NB4 (cell line): ENCODE data around the gene ACTRT3.
A peak's percentile ranks its signal among the peaks of the same experiment; 100 is the strongest.
"Not testable (repeated sequence)": the region's sequence is repeated elsewhere in the genome, so short reads cannot be mapped to it uniquely, and the experiment has no call there.

ENCODE experiments used
- DNase-seq: peaks from one replicate; pipeline ENCODE4 v3.0.0; 2010; ENCODE audit warnings: low read depth
- H3K4me3 ChIP-seq: one replicate; pipeline ENCODE4 v1.5.1; 2011; ENCODE audit warnings: mild to moderate bottlenecking, low read depth, low read length, moderate library complexity
- MYC ChIP-seq: IDR thresholded peaks from 2 replicates; pipeline ENCODE4 v1.6.1; 2011; ENCODE audit warnings: low read depth, low read length
- POLR2A ChIP-seq: IDR thresholded peaks from 2 replicates; pipeline ENCODE4 v1.6.1; 2011; ENCODE audit warnings: mild to moderate bottlenecking; ENCODE audit not compliant: insufficient read length; ENCODE audit errors: extremely low read depth
- TF ChIP-seq, protein P1 (sequence below): IDR thresholded peaks from 2 replicates; pipeline ENCODE4 v1.6.1; 2011; ENCODE audit warnings: low read depth, low read length
- TF ChIP-seq, protein P2 (sequence below): IDR thresholded peaks from one replicate; pipeline ENCODE4 v1.5.1; 2012; ENCODE audit warnings: low read depth, low read length

ACTRT3 gene

DNA sequence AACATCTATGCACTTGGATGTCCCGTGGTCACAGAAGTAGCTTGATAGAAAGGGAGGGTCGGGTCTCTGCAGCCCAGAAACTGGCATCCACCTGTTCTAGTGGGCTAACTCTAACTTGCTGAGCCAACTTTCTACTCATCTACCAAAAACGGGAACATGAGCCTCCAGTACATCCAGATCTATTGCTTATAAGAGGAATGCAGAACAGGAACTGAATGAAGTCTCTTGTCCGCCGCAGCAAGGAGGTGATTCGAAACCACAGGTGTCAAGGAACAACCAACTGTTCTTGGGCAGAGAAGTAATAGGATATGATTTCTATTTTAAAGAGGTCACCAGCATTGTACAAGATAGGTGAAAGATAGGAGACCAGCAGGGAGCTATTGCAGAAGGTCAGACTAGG, 22.4 kb downstream of the ACTRT3 start:
- TF ChIP-seq POLR2A: no peak
- TF ChIP-seq, protein P1, sequence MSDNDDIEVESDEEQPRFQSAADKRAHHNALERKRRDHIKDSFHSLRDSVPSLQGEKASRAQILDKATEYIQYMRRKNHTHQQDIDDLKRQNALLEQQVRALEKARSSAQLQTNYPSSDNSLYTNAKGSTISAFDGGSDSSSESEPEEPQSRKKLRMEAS: no peak
- TF ChIP-seq, protein P2, sequence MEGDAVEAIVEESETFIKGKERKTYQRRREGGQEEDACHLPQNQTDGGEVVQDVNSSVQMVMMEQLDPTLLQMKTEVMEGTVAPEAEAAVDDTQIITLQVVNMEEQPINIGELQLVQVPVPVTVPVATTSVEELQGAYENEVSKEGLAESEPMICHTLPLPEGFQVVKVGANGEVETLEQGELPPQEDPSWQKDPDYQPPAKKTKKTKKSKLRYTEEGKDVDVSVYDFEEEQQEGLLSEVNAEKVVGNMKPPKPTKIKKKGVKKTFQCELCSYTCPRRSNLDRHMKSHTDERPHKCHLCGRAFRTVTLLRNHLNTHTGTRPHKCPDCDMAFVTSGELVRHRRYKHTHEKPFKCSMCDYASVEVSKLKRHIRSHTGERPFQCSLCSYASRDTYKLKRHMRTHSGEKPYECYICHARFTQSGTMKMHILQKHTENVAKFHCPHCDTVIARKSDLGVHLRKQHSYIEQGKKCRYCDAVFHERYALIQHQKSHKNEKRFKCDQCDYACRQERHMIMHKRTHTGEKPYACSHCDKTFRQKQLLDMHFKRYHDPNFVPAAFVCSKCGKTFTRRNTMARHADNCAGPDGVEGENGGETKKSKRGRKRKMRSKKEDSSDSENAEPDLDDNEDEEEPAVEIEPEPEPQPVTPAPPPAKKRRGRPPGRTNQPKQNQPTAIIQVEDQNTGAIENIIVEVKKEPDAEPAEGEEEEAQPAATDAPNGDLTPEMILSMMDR: no peak
- TF ChIP-seq MYC: no peak
- peak; percentile 11 for DNase-seq
- no peak overlapping the region for H3K4me3 ChIP-seq

DNA sequence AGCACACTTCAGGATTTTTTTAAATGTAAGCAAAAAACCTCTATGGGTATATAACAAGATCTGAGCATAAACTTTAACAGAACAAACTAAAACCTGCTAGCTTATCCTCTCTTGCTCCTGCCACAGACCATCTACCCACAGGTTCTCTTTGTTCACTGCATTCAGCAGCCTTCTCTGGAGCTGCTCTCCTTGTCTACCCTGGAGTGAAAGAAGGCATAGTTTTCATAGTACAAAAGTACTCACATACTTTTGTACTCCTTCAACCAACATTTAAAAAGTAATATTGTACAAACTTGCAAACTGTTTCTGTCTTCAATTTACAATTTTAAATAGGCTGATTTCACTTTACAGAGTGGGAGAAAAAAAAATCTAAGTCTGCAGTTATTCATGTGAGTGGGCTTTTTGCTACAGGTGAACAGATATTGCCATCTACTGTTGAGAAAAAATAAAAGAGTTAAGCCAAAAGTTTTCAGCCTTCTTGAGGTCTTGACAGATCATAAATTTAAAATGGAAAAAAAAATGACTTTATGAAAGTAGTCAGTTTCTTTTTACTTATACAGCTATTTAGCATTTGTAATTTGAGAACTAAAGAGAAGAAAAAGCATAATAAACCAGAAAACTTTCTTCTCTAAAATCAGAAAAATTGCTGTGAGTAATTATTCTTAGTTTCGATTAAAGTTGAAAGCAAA, 24.9 kb downstream of the ACTRT3 start:
- no peak overlapping the region for H3K4me3 ChIP-seq

DNA sequence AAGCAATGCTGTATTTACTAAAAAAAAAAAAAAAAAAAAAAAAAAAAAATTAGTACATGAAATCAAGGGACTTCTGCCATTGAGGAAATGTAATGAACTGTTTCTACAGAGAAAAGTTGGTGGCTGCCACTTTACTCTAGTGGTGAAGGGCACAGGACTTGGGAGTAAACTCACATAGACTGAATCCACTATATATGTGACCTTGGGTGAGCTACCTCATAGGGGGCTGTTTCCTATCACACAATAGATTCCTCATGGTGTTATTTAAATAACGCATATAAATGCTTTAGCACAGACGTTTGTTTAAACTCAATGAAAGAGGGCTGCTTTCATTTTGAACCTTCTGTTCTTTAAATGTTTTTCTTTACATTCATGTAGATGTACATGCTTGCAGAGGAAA, 30.3 kb downstream of the ACTRT3 start:
- TF ChIP-seq, protein P2: no peak
- TF ChIP-seq POLR2A: no peak
- TF ChIP-seq, protein P1: no peak
- no peak for TF ChIP-seq MYC
- H3K4me3 ChIP-seq: no peak overlapping the region
- DNase-seq: no peak

More for the DNA sequence above, 24.9 kb downstream of the ACTRT3 start:
- peak; percentile 15 for DNase-seq
- TF ChIP-seq, protein P1: no peak
- no peak for TF ChIP-seq POLR2A
- no peak for TF ChIP-seq MYC
- TF ChIP-seq, protein P2: no peak

DNA sequence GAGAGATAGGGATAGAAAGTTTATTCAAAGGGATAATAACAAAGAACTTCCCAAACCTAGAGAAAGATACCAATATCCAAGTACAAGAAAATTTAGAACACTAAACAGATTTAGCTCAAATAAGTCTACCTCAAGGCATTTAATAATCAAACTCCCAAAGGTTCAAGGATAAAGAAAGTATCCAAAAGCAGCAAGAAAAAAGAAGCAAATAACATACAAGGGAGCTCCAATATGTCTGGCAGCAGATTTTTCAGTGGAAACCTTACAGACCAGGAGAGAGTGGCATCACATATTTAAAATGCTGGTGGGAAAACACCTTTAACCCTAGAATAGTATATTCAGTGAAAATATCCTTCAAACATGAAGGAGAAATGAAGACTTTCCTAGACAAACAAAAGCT, 37.5 kb downstream of the ACTRT3 start:
- DNase-seq, H3K4me3 ChIP-seq: not testable (repeated sequence)

DNA sequence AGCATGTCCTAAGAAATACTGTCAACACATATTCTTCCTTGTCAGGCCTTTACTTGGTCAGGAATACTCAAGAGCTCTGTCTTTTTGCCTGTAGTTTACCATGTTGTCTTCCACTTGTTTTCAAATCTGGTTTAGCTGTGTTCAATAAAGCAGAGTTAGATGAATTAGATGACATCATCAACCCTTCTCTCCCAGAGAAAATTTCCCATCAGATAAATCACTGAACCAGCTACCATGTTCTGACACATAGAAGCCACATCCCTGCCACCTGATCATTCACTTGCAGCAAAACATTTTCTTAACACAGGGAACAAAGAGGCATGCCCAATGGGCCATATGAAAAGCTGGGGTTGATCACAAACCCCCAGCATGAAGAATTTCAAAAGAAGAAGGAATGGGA, 46.6 kb downstream of the ACTRT3 start:
- TF ChIP-seq, protein P1: no peak
- TF ChIP-seq, protein P2: no peak
- TF ChIP-seq MYC (no peak), POLR2A (no peak)
- DNase-seq: no peak
- H3K4me3 ChIP-seq: no peak overlapping the region

DNA sequence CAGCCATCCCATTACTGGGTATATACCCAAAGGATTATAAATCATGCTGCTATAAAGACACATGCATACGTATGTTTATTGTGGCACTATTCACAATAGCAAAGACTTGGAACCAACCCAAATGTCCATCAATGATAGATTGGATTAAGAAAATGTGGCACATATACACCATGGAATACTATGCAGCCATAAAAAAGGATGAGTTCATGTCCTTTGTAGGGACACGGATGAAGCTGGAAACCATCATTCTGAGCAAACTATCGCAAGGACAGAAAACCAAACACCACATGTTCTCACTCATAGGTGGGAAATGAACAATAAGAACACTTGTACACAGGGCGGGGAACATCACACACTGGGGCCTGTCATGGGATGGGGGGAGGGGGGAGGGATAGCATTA, 50.9 kb downstream of the ACTRT3 start:
- not testable (repeated sequence) for DNase-seq, H3K4me3 ChIP-seq
